Vagina (tissue), 2 donors: Measurements from ENCODE around the gene NAP1L4.

Experiments
- POLR2A ChIP-seq, 2 donors: fragments of 450-650 bp; IDR thresholded peaks; one replicate each; pipeline ENCODE4 v1.6.1; 2017; ENCODE audit warnings: antibody characterized with exemption in 2 of 2, mild to moderate bottlenecking in 2 of 2, moderate library complexity in 2 of 2
- POLR2AphosphoS5 ChIP-seq, 2 donors: sonication (generic); formaldehyde crosslinking; IDR thresholded peaks; one replicate each; pipeline ENCODE4 v1.9.0; 2017; ENCODE audit warnings: antibody characterized with exemption in 2 of 2, mild to moderate bottlenecking in 2 of 2, low read depth in 1 of 2; ENCODE audit not compliant: insufficient read depth in 1 of 2
- TF ChIP-seq, protein P1 (sequence below), 3 experiments: fragments of 450-650 bp in 2 of 3; fragments of 200-600 bp in 1 of 3; sonication (generic) in 1 of 3; IDR thresholded peaks; one replicate each; pipeline ENCODE4 v1.5.1; 2017 to 2019; ENCODE audit warnings: antibody characterized with exemption in 3 of 3, mild to moderate bottlenecking in 2 of 3, moderate library complexity in 2 of 3

DNA sequence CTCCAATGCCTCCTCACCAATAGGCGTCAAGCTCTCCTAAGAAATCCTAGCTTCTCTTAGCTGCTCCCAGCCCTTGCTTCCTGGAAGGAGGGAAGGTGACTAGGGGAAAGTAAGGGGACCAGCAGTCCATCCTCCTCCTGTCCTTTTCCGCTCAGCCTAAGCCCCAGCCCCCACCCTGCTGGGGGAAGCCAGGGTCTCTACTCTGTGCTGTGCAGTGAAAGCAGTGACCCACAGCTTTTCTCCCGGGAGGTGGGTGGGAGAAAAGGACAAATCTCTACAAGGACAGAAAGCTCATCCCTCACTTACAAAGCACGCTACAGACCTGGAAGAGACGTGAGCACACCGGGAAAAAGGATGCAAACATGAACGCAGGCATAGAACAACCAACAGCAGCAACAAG, 32.0 kb downstream of the NAP1L4 start:
- TF ChIP-seq POLR2A (IDR thresholded peaks at IDR 0.05) (no peak), POLR2AphosphoS5 (IDR thresholded peaks at IDR 0.05; ENCODE audit: insufficient read depth in 1 of 2, low read depth in 1 of 2) (no peak)
- TF ChIP-seq, protein P1, sequence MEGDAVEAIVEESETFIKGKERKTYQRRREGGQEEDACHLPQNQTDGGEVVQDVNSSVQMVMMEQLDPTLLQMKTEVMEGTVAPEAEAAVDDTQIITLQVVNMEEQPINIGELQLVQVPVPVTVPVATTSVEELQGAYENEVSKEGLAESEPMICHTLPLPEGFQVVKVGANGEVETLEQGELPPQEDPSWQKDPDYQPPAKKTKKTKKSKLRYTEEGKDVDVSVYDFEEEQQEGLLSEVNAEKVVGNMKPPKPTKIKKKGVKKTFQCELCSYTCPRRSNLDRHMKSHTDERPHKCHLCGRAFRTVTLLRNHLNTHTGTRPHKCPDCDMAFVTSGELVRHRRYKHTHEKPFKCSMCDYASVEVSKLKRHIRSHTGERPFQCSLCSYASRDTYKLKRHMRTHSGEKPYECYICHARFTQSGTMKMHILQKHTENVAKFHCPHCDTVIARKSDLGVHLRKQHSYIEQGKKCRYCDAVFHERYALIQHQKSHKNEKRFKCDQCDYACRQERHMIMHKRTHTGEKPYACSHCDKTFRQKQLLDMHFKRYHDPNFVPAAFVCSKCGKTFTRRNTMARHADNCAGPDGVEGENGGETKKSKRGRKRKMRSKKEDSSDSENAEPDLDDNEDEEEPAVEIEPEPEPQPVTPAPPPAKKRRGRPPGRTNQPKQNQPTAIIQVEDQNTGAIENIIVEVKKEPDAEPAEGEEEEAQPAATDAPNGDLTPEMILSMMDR (IDR thresholded peaks at IDR 0.05) = no peak
